Measurements from ENCODE around the gene RYR1. TPM values are rescaled to one million over a fixed set of nuclear protein-coding genes. Genes with fewer than 3 reads are reported as not detected.
A peak's percentile ranks its signal among the peaks of the same experiment; 100 is the strongest.

RYR1 gene
- total and polyA plus RNA-seq, 10 of the 15 experiments (the other 5 are each of a cell fraction or from before 2014, with no cell fraction given), result under 0.01 to 0.32 (median 0.07) TPM; not detected in 1

DNA sequence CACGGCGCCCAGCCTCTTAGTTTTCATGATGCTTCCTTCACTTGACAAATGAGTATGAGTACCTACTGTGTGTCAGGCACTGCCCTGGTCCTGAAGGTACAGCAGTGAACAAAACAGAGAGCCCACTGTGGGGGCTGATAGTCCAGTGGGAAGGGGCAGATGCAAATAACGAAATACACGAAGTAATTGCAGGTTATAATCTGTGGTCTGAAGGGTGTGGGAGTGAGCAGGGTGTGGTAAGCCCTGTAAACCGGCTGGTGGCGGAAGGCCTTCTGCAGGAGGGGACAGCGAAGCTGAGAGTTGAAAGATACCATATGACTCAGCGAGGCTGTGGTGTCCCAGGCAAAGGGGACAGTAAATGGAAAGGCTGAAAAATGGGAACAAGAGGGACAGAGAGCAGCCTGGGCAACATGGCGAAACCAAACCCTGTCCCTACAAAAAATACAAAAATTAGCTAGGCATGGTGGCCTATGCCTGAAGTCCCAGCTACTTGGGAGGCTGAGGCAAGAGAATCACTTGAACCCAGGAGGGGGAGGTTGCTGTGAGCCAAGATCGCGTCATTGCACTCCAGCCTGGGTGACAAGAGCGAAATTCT is 123.8 kb downstream of the RYR1 start:
- BruUV-seq (replicated peaks), result no TSS peak
- H3K4me1 ChIP-seq (ENCODE audit: control insufficient read depth, insufficient read depth, low read length), result peaks cover 59% of the 10 kb centered on the region
- in situ Hi-C loops (cut with MboI), result no loop called here
- H3K27ac ChIP-seq (ENCODE audit: control insufficient read depth, insufficient read depth), result peak overlapping the region; percentile 89
- ChIA-PET SMC1A (ENCODE audit: uncharacterized antibody, unreplicated experiment) (interaction anchor here (0.7 to 7.0 kb wide), 10 partner anchors 10 to 844 kb away, joined by 3 to 85 read pairs (median 3); partner anchors contain the start of genes ACTN4, EIF3K and MAP4K1), RAD21 (ENCODE audit: unreplicated experiment) (interaction anchor here (1.0 to 11.1 kb wide), 13 partner anchors 10 to 373 kb away, joined by 3 to 135 read pairs (median 6); partner anchors contain the start of genes EIF3K, FAM98C, MAP4K1 and MRPS12), CTCF (interaction anchor here (1.0 to 7.2 kb wide), 10 partner anchors 13 to 373 kb away, joined by 3 to 67 read pairs (median 4); partner anchors contain the start of genes EIF3K, MAP4K1, MRPS12 and SARS2), POLR2A (interaction anchor here (0.7 to 12.2 kb wide), 5 partner anchors 10 to 77 kb away, joined by 3 to 135 read pairs (median 6); partner anchors contain the start of genes EIF3K and MAP4K1)
- DNase-seq (ENCODE audit: low read depth, low spot score) (peak; percentile 85), FAIRE-seq (peak; percentile 94), ATAC-seq (peak; percentile 81)
- H3K9me3 ChIP-seq (replicated peaks; ENCODE audit: control insufficient read depth, insufficient read depth, low read length), result no peaks in the 10 kb centered on the region
- no peaks in the 10 kb centered on the region for H3K36me3 ChIP-seq (ENCODE audit: control insufficient read depth in 2 of 2, insufficient read depth in 2 of 2, low read length in 1 of 2)
- H3K27me3 ChIP-seq (replicated peaks in 1 of 2; ENCODE audit: control insufficient read depth in 2 of 2, insufficient read depth in 2 of 2, low read length in 1 of 2), result no peaks in the 10 kb centered on the region
- intact Hi-C loops (cut with micrococcal nuclease; ENCODE audit: unreplicated experiment), result loop anchor here (1.0 to 2.0 kb wide), 2 partner anchors 61 to 79 kb away; no protein-coding TSS in a partner anchor
- H4K20me1 ChIP-seq (ENCODE audit: control insufficient read depth, insufficient read depth), result no peaks in the 10 kb centered on the region
- peak overlapping the region; percentile 77 for H2AFZ ChIP-seq (ENCODE audit: control insufficient read depth, low read depth, low read length)
- H3K4me3 ChIP-seq, result peak overlapping the region; percentile 72
- peak overlapping the region; percentile 95 for H3K4me2 ChIP-seq (ENCODE audit: control insufficient read depth, insufficient read depth)
- peak overlapping the region; percentile 54 for H3K9ac ChIP-seq (ENCODE audit: control insufficient read depth, insufficient read depth, low read length)
- no peaks in the 10 kb centered on the region for H3K79me2 ChIP-seq (ENCODE audit: control insufficient read depth, insufficient read depth, low read length)
- 9% methylated on average over 12 of the region's 12 CpGs for WGBS (ENCODE audit: insufficient coverage, insufficient replicate concordance, low lambda C conversion rate, missing lambda C conversion rate)
- TF ChIP-seq, protein P1, sequence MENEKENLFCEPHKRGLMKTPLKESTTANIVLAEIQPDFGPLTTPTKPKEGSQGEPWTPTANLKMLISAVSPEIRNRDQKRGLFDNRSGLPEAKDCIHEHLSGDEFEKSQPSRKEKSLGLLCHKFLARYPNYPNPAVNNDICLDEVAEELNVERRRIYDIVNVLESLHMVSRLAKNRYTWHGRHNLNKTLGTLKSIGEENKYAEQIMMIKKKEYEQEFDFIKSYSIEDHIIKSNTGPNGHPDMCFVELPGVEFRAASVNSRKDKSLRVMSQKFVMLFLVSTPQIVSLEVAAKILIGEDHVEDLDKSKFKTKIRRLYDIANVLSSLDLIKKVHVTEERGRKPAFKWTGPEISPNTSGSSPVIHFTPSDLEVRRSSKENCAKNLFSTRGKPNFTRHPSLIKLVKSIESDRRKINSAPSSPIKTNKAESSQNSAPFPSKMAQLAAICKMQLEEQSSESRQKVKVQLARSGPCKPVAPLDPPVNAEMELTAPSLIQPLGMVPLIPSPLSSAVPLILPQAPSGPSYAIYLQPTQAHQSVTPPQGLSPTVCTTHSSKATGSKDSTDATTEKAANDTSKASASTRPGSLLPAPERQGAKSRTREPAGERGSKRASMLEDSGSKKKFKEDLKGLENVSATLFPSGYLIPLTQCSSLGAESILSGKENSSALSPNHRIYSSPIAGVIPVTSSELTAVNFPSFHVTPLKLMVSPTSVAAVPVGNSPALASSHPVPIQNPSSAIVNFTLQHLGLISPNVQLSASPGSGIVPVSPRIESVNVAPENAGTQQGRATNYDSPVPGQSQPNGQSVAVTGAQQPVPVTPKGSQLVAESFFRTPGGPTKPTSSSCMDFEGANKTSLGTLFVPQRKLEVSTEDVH (IDR thresholded peaks at IDR 0.05; ENCODE audit: low read depth, partially characterized antibody), result no peak
- peak; percentile 85; the same call in 1 of the 2 replicates for TF ChIP-seq TBL1XR1 (IDR thresholded peaks at IDR 0.05; ENCODE audit: low read depth, low read length)
- TF ChIP-seq EZH2 (IDR thresholded peaks at IDR 0.05; ENCODE audit: borderline replicate concordance, control insufficient read depth, low read depth, low read length), result no peak
- TF ChIP-seq BACH1 (IDR thresholded peaks at IDR 0.05; ENCODE audit: borderline replicate concordance), result peak; percentile 95
- TF ChIP-seq, protein P2, sequence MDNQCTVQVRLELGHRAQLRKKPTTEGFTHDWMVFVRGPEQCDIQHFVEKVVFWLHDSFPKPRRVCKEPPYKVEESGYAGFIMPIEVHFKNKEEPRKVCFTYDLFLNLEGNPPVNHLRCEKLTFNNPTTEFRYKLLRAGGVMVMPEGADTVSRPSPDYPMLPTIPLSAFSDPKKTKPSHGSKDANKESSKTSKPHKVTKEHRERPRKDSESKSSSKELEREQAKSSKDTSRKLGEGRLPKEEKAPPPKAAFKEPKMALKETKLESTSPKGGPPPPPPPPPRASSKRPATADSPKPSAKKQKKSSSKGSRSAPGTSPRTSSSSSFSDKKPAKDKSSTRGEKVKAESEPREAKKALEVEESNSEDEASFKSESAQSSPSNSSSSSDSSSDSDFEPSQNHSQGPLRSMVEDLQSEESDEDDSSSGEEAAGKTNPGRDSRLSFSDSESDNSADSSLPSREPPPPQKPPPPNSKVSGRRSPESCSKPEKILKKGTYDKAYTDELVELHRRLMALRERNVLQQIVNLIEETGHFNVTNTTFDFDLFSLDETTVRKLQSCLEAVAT (IDR thresholded peaks at IDR 0.05), result peak; percentile 87
- peak in 1 of 2 experiments; percentile 54; a peak in 1 of 4 replicates for TF ChIP-seq ETV6 (conservative IDR thresholded peaks at IDR 0.05 in 1 of 2, IDR thresholded peaks at IDR 0.05 in 1 of 2; ENCODE audit: borderline replicate concordance in 1 of 2, low read depth in 1 of 2)
- TF ChIP-seq FOXK2 (IDR thresholded peaks at IDR 0.05), result no peak
- peak; percentile 53; the same call in 1 of the 2 replicates for TF ChIP-seq TCF3 (IDR thresholded peaks at IDR 0.05; ENCODE audit: borderline replicate concordance, insufficient read depth, low read depth, low read length)
- peak; percentile 74 for TF ChIP-seq MEF2B (IDR thresholded peaks at IDR 0.05; ENCODE audit: partially characterized antibody, poor library complexity, severe bottlenecking)
- peak; percentile 57 for TF ChIP-seq RAD21 (IDR thresholded peaks at IDR 0.05; ENCODE audit: insufficient read depth, low read depth, low read length)
- peak in 1 of 2 experiments; percentile 38; a peak in 1 of 3 replicates for TF ChIP-seq EGR1 (IDR thresholded peaks at IDR 0.05; ENCODE audit: borderline replicate concordance in 1 of 2, low read depth in 2 of 2, low read length in 2 of 2)
- TF ChIP-seq, protein P3, sequence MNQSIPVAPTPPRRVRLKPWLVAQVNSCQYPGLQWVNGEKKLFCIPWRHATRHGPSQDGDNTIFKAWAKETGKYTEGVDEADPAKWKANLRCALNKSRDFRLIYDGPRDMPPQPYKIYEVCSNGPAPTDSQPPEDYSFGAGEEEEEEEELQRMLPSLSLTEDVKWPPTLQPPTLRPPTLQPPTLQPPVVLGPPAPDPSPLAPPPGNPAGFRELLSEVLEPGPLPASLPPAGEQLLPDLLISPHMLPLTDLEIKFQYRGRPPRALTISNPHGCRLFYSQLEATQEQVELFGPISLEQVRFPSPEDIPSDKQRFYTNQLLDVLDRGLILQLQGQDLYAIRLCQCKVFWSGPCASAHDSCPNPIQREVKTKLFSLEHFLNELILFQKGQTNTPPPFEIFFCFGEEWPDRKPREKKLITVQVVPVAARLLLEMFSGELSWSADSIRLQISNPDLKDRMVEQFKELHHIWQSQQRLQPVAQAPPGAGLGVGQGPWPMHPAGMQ (IDR thresholded peaks at IDR 0.05; ENCODE audit: borderline replicate concordance), result no peak
- TF ChIP-seq CHD2 (IDR thresholded peaks at IDR 0.05; ENCODE audit: borderline replicate concordance, low read depth, low read length), result peak; percentile 59; the same call in 1 of the 2 replicates
- no peak for TF ChIP-seq TCF7 (IDR thresholded peaks at IDR 0.05; ENCODE audit: borderline replicate concordance)
- TF ChIP-seq MXI1 (IDR thresholded peaks at IDR 0.05; ENCODE audit: low read depth, low read length), result 0 out of 2 replicates have a peak, but pooled peaks have one; percentile 41
- no peak for TF ChIP-seq CHD4 (IDR thresholded peaks at IDR 0.05)
- no peak for TF ChIP-seq HCFC1 (IDR thresholded peaks at IDR 0.05; ENCODE audit: low read length)
